HepG2 (cell line): ENCODE results near the gene PDGFD. TPM values are rescaled to one million over a fixed set of nuclear protein-coding genes. Genes with fewer than 3 reads are reported as not detected.

Source experiments
- ATAC-seq: fragments of 200-7000 bp; cut with Tn5 transposase; 3 replicates; pipeline ENCODE4 v1.9.1; 2020; ENCODE audit warnings: mild to moderate bottlenecking, moderate library complexity
- BruUV-seq: library from RNA; stranded (reverse); fragments of 400-500 nt; replicated peaks from 2 replicates; lab custom pipeline; 2021; lab: Mats Ljungman, UMichigan
- CTCF ChIA-PET: fragments of 300-600 bp; formaldehyde crosslinking; extraction: SDS; loops from one replicate; lab custom pipeline; 2021; ENCODE audit warnings: low total read pairs, inconsistent platforms, low intra/inter-chr PET ratio; lab: Yijun Ruan, JAX
- POLR2A ChIA-PET: fragments of 350-600 bp; sonication (Branson Sonifier 250); formaldehyde crosslinking; loops from one replicate; lab custom pipeline; 2020; ENCODE audit warnings: antibody characterized with exemption, inconsistent platforms; lab: Yijun Ruan, JAX
- DNase-seq: peaks from one replicate; pipeline ENCODE4 v3.0.0-alpha.2; 2015; ENCODE audit warnings: low spot score
- FAIRE-seq: peaks from 3 replicates; lab custom pipeline; 2011; peaks lifted over from hg19 to GRCh38; lab: Jason Lieb, UNC
- H2AFZ ChIP-seq: one replicate; pipeline ENCODE4 v1.6.1; 2011; ENCODE audit warnings: low read length, inconsistent platforms
- H3K27ac ChIP-seq: fragments of 300-600 bp; 3 replicates; pipeline ENCODE4 v1.8.0; 2011; ENCODE audit warnings: mixed run types, mild to moderate bottlenecking, mixed read lengths, low read length, inconsistent platforms; ENCODE audit not compliant: insufficient read depth; ENCODE audit errors: extremely low read length
- H3K27me3 ChIP-seq, 2 experiments: fragments of 200-600 bp in 1 of 2; 2 replicates in 1 of 2; 3 replicates in 1 of 2; pipeline versions ENCODE4 v1.6.0 to v1.8.0; 2011; ENCODE audit warnings: low read length in 2 of 2, mild to moderate bottlenecking in 2 of 2, moderate library complexity in 2 of 2, inconsistent platforms in 1 of 2; ENCODE audit not compliant: insufficient read depth in 2 of 2, control insufficient read depth in 1 of 2
- H3K36me3 ChIP-seq, 2 experiments: fragments of 200-600 bp in 1 of 2; replicated peaks in 1 of 2; 2 replicates in 1 of 2; 3 replicates in 1 of 2; pipeline versions ENCODE4 v1.5.1 to v1.8.0; 2011; ENCODE audit warnings: low read length in 2 of 2, inconsistent platforms in 1 of 2; ENCODE audit not compliant: insufficient read depth in 2 of 2, control insufficient read depth in 1 of 2
- H3K4me1 ChIP-seq: 2 replicates; pipeline ENCODE4 v1.5.1; 2012; ENCODE audit warnings: low read length, inconsistent platforms; ENCODE audit not compliant: insufficient read depth
- H3K4me2 ChIP-seq: 2 replicates; pipeline ENCODE4 v1.6.0; 2011; ENCODE audit warnings: low read depth, low read length, inconsistent platforms
- H3K4me3 ChIP-seq, 3 experiments: fragments of 200-600 bp in 1 of 3; sonication (generic), shearing (Covaris generic) in 1 of 3; replicated peaks in 1 of 3; 2 replicates each; pipeline ENCODE4 v1.5.1; 2011 to 2016; ENCODE audit warnings: low read length in 3 of 3, inconsistent platforms in 2 of 3, low read depth in 2 of 3, mild to moderate bottlenecking in 2 of 3, control low read depth in 1 of 3, mixed read lengths in 1 of 3; ENCODE audit not compliant: insufficient read depth in 1 of 3
- H3K79me2 ChIP-seq: one replicate; pipeline ENCODE4 v1.6.1; 2011; ENCODE audit warnings: low read length, inconsistent platforms; ENCODE audit not compliant: insufficient read depth
- H3K9ac ChIP-seq: 2 replicates; pipeline ENCODE4 v1.6.0; 2011; ENCODE audit warnings: mild to moderate bottlenecking, low read depth, low read length, inconsistent platforms; ENCODE audit not compliant: insufficient read depth
- H3K9me3 ChIP-seq: 2 replicates; pipeline ENCODE4 v1.5.1; 2012; ENCODE audit warnings: mild to moderate bottlenecking, low read length
- H4K20me1 ChIP-seq: 2 replicates; pipeline ENCODE4 v1.6.0; 2011; ENCODE audit warnings: inconsistent platforms, mild to moderate bottlenecking, low read length, moderate library complexity; ENCODE audit not compliant: insufficient read depth
- ARHGAP35 ChIP-seq: sonication (generic); formaldehyde crosslinking; IDR thresholded peaks from 2 replicates; pipeline ENCODE4 v1.9.0; 2022; ENCODE audit warnings: mild to moderate bottlenecking, inconsistent platforms, moderate library complexity, missing genetic modification reagents, borderline replicate concordance
- ESRRA ChIP-seq: sonication (generic); formaldehyde crosslinking; IDR thresholded peaks from 2 replicates; pipeline ENCODE4 v1.5.1; 2020; ENCODE audit warnings: mild to moderate bottlenecking, low read depth, missing genetic modification reagents
- HHEX ChIP-seq: IDR thresholded peaks from 2 replicates; pipeline ENCODE4 v1.6.1; 2016; ENCODE audit warnings: control low read depth
- WGBS: methylation state at CpG from one replicate; pipeline ENCODE4 v1.1.6; 2017; ENCODE audit warnings: low lambda C conversion rate; 5-methylcytosine and 5-hydroxymethylcytosine counted together
- in situ Hi-C: cut with HindIII; loops from 2 replicates; pipeline ENCODE4 v1.10.0; 2017; ENCODE audit warnings: low pct_unique_long_range_greater_than_20kb; ENCODE audit not compliant: extremely low pct_ligation_motif_present
- intact Hi-C: fragments of 100-400 bp; cut with micrococcal nuclease; formaldehyde crosslinking; loops from one replicate; pipeline ENCODE4 v1.10.0; 2022; ENCODE audit not compliant: unreplicated experiment
- polyA plus RNA-seq, 8 experiments: library from polyadenylated mRNA; depleted of rRNA in 3 of 8; stranded (reverse) in 7 of 8; unstranded in 1 of 8; fragments of >200 nt; fragmentation: Illumina TruSeq in 4 of 8; extraction: Trizol in 4 of 8; gene quantifications; 2 replicates each; pipeline versions ENCODE4 v1.2.1 to v1.2.3, GENCODE V29; 2011 to 2016; ENCODE audit warnings: low read depth in 4 of 8, missing spikeins in 1 of 8, mixed read lengths in 1 of 8; ENCODE audit not compliant: insufficient read depth in 1 of 8
- total RNA-seq, 5 experiments: library from RNA; depleted of rRNA; stranded (reverse); fragments of >200 nt; fragmentation: Illumina TruSeq; extraction: Trizol; gene quantifications; 2 replicates each; pipeline ENCODE4 v1.2.3, GENCODE V29; 2016; ENCODE audit warnings: low read depth in 1 of 5
- TF ChIP-seq, protein P1 (sequence below): sonication (generic); formaldehyde crosslinking; IDR thresholded peaks from 2 replicates; pipeline ENCODE4 v1.5.0; 2020; ENCODE audit warnings: mild to moderate bottlenecking, missing genetic modification reagents, borderline replicate concordance

The PDGFD gene
- total and polyA plus RNA-seq, 2 of the 13 experiments (the other 11 are each of a cell fraction or from before 2014, with no cell fraction given), result 0.09 to 0.29 TPM

- Histone ChIP-seq H4K20me1 (no peaks in the 10 kb centered on the region), H3K9ac (no peak overlapping the region), H3K36me3 (no peaks in the 10 kb centered on the region), H3K4me2 (no peak overlapping the region), H2AFZ (no peak overlapping the region), H3K4me1 (no peaks in the 10 kb centered on the region), H3K4me3 (no peak overlapping the region), H3K79me2 (no peaks in the 10 kb centered on the region), H3K9me3 (no peaks in the 10 kb centered on the region), H3K27ac (no peak overlapping the region), H3K27me3 (no peaks in the 10 kb centered on the region)
- ChIA-PET CTCF (no interaction called here), POLR2A (no interaction called here)
- no TSS peak for BruUV-seq
- no peak for DNase-seq
- no peak for ATAC-seq
- FAIRE-seq, result no peak
- intact Hi-C loops, result no loop called here
- in situ Hi-C loops, result no loop called here
- WGBS, result 2% methylated on average over 5 of the region's 5 CpGs
- no peak for TF ChIP-seq HHEX (CRISPR knock-in tag)
- TF ChIP-seq ESRRA (CRISPR knock-in tag), result no peak
- no peak for TF ChIP-seq ARHGAP35 (CRISPR knock-in tag)
- TF ChIP-seq, protein P1, sequence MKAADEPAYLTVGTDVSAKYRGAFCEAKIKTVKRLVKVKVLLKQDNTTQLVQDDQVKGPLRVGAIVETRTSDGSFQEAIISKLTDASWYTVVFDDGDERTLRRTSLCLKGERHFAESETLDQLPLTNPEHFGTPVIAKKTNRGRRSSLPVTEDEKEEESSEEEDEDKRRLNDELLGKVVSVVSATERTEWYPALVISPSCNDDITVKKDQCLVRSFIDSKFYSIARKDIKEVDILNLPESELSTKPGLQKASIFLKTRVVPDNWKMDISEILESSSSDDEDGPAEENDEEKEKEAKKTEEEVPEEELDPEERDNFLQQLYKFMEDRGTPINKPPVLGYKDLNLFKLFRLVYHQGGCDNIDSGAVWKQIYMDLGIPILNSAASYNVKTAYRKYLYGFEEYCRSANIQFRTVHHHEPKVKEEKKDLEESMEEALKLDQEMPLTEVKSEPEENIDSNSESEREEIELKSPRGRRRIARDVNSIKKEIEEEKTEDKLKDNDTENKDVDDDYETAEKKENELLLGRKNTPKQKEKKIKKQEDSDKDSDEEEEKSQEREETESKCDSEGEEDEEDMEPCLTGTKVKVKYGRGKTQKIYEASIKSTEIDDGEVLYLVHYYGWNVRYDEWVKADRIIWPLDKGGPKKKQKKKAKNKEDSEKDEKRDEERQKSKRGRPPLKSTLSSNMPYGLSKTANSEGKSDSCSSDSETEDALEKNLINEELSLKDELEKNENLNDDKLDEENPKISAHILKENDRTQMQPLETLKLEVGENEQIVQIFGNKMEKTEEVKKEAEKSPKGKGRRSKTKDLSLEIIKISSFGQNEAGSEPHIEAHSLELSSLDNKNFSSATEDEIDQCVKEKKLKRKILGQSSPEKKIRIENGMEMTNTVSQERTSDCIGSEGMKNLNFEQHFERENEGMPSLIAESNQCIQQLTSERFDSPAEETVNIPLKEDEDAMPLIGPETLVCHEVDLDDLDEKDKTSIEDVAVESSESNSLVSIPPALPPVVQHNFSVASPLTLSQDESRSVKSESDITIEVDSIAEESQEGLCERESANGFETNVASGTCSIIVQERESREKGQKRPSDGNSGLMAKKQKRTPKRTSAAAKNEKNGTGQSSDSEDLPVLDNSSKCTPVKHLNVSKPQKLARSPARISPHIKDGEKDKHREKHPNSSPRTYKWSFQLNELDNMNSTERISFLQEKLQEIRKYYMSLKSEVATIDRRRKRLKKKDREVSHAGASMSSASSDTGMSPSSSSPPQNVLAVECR, result no peak
Observed at GRCh38 chr11:103953797-103954486, 210.0 kb downstream of the PDGFD start.
